Glomerular visceral epithelial cell (primary cell): ENCODE measurements around the gene CASP5.

Source experiments
- DNase-seq: peaks from one replicate; pipeline ENCODE4 v3.0.0-alpha.2; 2016; ENCODE audit errors: extremely low spot score

CASP5 gene

GRCh38 chr11:104967534-104968354, 55.2 kb downstream of the CASP5 start:
- peak; percentile 1 for DNase-seq

DNA sequence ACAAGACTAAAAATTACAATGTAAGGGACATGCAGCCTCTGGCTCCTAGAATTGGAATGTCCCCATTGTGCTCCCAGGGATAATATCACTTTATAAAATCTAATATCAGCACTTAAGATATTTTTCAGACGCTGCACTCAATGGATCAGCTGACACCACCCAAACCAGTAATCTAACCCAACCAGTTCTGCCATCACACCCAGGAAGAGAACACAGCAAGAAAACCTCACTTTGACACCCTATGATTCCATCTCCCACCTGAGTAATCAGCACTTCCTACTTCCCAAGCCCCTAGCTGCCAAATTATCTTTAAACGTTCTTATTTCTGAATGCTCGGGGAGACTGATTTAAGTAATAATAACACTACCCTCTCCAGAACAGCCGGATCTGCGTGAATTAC, 57.2 kb downstream of the CASP5 start:
- DNase-seq = no peak

DNA sequence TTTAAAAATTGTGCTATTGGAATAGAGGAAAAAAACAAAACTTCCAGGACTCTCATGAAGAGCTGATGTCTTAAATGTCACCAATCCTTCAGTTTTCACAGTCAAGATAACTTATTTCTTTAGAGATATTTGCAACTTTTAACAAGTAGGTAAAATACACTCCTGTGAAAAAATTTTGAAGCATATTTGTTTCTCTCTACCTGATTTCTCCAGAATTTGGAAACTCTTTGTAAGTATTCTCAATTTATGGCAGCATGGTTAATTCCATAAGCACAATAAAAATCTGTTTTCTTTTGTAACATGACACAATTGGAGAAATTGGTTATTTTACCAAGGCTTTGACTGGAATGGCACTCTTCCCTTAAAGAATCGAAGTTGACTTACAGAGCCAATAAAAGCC, 58.7 kb downstream of the CASP5 start:
- no peak for DNase-seq

DNA sequence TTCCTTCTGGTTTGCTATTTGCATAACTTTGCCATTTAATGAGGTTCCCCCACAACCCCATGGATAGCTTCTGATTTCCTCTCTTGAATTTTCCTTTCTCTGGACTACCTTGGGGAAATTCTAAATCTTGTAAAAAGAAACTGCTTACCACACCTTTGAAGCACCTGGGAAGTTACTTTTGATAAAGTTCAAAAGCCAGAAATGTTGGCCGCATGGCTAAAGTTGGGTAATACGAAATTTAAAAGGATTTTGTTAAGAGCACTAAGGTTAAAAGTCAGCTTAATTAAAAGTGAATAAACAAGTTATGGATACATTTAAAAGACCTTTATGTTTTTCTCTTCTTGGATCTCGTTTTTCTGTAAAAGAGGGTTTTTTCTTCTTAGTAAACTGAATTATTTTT, 60.1 kb downstream of the CASP5 start:
- DNase-seq = no peak

GRCh38 chr11:104957280-104957679, 65.7 kb downstream of the CASP5 start:
- DNase-seq = no peak

- DNase-seq = no peak
Observed at GRCh38 chr11:104956528-104956927, 66.4 kb downstream of the CASP5 start.

GRCh38 chr11:104946907-104947306, 76.1 kb downstream of the CASP5 start:
- DNase-seq = peak; percentile 55
